ENCODE measurements around the gene QRSL1.
"Not testable (repeated sequence)": the region's sequence is repeated elsewhere in the genome, so short reads cannot be mapped to it uniquely, and the experiment has no call there.

Gene QRSL1

DNA sequence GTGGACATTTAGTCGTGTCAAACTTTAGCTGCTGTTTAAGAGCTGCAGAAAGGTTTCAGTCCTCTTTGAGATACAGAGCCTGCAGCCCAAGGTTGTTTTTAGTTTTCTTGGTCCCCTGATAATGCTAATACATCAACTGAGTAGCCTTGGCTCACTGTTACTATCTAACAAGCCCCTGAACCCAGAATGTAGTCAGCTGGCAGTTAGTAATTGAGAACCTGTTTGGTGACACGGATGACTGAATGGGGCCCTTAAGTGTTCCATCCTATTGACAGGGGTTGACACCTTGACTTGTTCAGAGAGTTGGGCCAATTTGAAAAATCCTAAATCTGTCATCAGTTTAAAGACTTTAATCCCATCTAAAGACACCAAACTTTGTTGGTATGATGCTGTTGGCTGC is 2.9 kb upstream of the QRSL1 start:
- DNase-seq (ENCODE audit: low spot score): no peak

DNA sequence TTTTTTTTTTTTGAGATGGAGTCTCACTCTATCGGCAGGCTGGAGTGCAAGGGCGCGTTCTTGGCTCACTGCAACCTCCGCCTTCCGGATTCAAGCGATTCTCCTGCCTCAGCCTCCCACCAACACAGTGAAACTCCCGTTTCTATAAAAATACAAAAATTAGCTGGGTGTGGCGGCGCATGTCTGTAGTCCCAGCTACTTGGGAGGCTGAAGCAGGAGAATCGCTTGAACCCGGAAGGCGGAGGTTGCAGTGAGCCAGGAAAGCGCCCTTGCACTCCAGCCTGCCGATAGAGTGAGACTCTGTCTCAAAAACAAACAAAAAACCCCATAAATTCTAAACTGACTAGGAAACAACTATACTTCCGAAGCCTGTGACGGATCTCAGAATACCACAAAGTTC is 1.6 kb upstream of the QRSL1 start:
- not testable (repeated sequence) for DNase-seq (ENCODE audit: low spot score)

DNA sequence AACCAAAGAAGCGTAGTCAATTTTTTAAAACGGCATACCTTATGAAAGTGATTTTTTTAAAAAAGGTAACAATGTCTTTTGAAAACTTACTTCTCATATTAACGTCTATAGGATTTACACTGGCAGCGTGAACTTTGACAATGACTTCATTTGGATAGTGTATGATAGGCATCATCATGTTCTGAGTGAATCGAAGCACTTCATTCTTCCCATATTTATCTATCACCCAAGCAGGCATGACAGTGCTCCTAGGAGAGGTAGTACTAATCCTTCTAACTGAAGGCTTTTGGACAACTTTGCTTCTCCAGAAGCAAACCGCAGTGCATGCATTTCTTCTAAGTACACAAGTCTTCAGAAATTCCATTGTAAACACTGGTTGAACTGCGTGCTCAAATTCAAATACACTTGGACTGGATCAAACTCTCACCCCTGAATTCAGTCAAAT is 698 bp upstream of the QRSL1 start:
- DNase-seq (ENCODE audit: low spot score): no peak

DNA sequence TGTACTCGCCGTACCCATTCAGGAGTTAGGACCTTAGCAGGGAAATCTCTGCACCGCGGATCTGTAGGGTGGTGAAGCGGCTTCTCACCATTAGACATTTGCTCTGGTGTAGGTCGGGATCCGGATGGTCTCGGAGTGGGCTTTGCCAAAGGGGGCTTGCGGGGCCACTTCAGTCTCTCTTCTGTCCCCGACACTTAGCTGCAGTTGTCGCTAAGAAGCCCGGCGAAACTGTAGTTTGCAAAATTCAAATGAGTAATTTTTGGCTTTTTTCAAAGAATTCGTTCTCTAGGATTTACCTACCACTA is 433 bp downstream of the QRSL1 start:
- DNase-seq (ENCODE audit: low spot score): no peak

DNA sequence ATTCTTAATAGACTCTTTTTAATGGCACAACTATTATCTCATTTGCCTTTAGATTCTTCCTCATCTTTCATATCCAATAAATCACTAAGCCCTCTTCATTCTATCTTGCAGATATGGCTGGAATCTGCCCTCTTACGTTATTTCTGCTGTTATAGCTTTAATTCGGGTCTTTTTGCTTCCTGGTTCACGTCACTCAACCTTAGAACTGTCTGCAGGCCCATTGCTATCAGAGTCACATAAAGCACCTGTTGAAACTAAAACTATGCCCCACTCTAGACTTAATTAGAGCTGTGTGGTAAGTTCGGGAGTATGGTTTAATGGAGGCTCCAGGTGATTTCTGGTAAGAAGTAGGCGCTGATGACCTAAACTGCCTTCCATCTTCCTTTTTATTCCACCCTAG is 988 bp downstream of the QRSL1 start:
- no peak for DNase-seq (ENCODE audit: low spot score)

DNA sequence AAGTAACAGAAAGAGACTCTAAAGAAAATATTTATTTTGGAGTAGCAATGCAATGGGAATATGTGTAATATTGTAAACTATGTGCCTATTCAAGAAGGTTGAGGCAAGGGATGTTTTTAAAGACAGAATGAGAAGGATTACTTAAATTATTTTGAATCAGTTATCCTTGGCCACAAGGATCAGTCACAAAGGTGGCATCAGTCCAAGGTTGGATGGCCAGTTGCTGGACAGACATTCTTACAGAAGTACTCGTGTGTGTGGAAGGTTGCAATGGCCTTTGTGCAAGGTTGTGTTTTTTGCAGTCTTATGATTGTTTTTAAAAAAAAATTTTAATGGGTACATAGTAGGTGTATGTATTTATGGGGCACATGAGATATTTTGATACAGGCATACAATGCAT is 2.0 kb downstream of the QRSL1 start:
- no peak for DNase-seq (ENCODE audit: low spot score)

DNA sequence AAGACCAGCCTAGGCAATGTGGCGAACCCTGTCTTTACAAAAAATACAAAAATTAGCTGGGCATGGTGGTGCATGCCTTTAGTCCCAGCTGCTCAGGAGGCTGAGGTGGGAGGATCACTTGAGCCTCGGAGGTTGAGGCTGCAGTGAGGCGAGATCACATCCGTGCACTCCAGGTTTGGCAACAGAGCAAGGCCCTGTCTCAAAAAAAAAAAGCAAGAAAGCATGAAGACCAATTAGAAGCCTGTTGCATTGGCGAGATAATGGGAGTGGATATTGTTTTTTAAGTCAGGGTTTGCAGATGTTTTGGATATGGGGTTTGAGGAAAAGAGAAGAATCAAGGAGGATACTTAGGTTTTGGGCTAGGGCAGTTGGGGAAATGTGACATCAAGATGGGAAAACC is 5.2 kb downstream of the QRSL1 start:
- no peak for DNase-seq (ENCODE audit: low spot score)

DNA sequence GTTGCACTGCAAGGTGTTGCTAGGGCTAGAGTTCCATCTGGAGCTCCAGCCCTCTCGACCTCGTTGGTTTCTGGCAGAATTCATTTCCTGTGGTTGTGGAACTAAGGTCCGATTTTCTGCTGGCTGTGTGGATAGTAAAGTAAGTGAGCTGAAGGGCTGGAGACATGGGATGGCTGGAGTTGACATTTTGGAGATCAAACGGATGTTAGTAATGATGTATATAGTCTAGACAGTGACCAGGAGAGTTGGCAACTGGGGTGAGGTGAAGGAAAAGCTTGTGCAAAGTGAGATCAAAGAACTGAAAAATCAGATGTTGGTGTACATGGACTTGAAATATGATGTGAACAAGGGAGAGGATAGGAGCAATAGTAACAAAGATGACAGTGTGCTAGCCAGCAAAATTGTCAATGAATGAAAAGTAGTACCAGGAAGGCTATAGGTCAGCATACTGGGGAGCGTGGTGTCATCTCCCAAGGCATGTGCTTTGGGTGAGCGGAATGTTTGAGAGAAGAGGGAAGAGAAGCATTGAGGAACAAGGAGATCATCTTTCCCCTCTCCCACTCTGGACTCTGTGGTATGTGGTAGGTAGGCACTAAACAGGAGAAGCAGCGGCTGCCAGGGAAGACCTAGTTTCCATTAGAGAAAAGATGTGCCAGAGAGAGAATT is 7.8 kb downstream of the QRSL1 start:
- no peak for DNase-seq (ENCODE audit: low spot score)

DNA sequence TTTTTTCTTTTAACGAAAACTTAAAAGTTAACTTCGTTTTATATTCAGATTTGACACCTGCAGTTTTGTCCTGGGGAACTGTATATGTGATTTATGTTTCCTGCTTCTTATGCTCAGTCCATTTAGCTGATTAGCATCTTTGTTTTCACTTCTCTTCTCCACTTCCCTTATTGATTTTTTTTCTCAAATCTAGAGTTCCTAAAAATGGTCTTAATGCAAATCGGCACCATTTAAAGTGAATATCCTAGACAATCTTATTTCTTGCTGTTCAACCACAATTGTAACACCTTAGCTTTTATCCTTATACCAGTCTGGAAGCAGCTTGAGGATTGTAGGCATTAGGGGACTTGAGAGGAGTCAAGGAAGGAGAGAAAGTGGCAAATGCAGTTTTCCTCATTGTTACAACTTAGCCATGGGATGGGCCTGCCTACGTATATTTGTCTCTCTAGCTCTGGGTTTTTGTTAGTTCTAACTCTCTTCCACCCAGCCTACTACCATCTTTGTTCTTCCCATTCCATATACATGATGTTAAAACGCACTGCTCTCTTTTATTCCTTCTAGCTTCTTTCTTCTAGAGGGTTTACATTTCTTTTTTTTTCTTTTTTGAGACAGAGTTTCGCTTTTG is 8.5 kb downstream of the QRSL1 start:
- no peak for DNase-seq (ENCODE audit: low spot score)

DNA sequence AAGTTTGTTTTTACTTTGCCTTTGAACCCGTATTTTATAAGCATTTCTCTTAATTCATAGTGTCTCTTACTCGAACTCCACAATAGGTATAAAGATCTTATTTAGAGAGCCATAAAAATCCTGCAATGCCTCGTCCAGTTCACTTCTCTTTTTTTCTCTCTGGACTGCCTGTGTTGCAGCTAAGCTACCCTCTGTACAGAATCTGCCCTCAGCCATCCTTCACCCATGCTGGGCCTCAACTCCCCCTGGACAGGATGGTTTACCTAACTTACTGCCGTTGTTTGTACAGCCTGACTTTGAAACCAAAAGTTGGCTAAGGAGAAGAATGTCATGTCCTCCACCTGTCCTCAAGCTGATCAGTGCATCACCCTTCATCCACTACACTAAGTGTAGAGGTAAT is 10.4 kb downstream of the QRSL1 start:
- no peak for DNase-seq (ENCODE audit: low spot score)

DNA sequence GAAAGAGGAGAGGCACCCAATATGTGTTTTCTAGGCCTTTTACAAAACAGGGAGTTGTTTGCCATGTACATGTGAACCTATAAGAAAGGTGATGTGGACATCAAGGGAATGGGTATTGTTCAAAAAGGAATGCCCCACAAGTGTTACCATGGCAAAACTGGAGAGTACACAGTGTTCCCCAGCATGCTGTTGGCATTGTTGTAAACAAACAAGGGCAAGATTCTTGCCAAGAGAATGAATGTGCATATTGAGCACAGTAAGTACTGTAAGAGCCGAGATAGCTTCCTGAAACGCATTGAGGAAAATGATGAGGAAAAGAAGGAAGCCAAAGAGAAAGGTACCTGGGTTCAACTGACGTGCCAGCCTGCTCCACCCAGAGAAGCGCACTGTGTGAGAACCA is 13.1 kb downstream of the QRSL1 start:
- DNase-seq (ENCODE audit: low spot score): no peak

DNA sequence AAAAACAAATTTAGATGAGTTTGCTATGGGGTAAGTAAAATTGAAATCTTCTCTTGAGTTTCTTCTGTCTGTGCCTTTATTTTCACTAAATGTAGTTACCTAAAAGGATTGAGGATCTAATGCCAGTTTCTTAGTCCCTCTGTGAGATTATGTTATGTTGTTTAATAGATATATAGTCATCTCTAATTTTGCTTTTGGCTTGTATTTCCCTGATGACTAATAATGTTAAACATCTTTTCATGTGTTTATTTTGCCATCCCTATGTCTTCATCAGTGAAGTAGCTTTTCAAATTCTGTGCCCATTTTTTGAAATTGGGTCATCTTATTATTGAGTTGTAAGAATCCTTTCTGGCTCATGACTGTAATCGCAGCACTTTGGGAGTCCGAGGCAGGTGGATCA is 13.7 kb downstream of the QRSL1 start:
- no peak for DNase-seq (ENCODE audit: low spot score)

DNA sequence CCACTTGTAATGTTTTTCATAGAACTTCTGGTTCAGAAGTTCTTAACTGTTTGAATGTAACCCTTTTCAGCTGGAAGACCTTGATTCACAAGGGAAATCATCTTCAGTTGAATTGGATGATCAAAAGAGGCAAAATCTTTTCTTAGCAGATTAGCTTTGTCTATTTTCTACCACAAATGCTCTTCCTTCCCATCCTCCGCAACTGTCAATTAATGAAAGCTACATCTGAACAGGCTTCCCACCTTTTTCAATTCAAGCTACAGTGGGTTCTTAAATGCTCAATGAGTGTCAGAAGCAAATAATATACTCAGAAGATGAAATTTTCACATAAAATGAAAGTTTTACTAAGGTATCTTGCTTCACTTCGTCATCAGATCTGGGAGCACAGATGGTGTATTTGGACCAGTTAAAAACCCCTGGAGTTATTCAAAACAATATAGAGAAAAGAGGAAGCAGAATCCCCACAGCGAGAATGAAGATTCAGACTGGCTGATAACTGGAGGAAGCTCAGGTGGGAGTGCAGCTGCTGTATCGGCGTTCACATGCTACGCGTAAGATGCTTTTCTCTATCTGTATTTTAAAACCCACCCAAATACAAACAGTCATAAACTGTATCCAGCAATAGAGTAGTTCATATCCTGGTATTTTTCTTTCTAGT is 19.4 kb downstream of the QRSL1 start:
- DNase-seq (ENCODE audit: low spot score): peak; percentile 76

DNA sequence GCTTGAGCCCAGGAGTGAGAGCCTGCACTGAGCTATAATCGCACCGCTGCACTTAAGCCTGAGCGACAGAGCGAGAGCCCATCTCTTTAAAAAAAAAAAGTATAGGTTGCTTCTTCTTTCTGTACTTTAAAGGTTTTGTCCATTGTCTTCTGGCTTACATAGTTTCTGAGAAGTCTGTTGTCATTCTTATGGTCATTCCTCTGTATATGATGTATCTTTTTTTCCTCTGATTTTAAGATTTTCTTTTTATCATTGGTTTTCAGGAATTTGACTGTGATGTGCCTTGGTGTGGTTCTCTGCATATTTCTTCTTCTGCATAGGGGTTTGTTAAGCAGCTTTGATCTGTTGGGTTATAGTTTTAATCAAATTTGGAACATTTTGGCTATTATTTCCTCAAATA is 29.1 kb downstream of the QRSL1 start:
- DNase-seq (ENCODE audit: low spot score): no peak

DNA sequence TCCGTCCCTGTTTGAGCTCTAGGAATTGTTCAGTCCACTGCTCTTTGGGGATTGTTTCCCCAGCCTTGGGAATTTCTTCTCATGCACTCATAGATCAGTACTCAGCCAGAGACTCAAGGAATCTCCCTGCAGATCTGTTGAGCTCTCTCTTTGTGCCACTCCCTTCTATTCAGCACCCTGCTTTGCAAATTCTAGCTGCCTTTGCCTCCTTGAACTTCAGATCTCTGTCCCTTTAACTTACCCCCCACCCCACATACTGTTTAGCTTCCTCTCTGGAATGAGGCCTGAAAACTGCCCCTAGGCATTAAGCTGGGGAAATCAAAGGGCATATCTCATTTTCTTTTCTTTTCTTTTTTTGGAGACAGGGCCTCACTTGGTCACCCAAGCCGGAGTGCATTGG is 30.5 kb downstream of the QRSL1 start:
- no peak for DNase-seq (ENCODE audit: low spot score)

DNA sequence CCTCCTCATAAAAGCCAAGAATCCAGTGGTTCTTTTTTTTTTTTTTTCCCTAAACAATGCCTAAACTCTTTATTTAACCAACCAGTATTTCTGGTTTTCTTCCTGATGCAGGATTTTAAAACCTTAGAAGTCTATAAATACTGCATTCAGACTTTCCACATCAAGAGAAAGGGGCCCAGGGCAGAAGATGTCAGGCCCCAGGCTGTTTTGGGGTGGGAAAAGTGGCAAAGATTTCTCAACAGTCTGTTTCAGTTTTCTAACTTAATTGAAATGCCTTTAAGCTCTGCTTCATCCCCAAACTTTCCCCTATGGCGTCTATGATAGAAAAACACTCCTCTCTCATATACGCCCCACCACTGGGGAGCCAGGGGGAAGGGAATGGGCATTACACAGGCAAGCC is 33.1 kb downstream of the QRSL1 start:
- DNase-seq (ENCODE audit: low spot score): no peak

DNA sequence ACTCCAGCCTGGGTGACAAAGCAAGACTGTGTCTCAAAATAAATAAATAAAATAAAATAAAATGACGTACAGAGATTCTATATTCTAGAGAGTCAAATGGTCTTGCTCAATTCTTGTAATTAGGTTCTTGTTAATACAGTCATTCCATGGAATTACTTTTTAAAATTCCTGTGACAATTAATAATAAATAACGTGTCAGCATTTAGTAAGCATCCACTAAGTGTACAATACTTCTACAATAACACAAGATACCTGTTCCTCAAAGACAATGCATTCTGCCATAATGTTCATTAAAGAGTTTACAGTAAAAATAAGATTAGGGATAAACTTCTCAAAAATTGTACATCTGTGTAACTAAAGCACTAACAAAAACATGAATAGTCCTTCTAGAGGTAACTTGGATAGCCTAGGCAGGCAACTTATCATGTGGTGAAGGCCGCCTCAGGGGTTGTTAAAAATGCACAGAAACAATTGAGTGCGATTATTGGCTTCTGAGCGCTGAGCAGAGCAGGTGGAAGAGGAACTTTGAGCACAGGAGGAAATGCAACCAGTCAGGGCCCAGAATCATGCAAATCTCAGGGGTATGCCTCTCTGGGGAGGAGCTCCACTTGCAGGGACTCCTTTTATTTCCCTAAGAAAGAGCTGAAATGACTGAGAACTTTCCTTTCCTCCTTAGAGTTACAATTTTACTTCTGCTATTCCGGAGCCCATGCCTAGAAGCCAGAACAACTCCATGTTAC is 37.1 kb downstream of the QRSL1 start:
- no peak for DNase-seq (ENCODE audit: low spot score)

DNA sequence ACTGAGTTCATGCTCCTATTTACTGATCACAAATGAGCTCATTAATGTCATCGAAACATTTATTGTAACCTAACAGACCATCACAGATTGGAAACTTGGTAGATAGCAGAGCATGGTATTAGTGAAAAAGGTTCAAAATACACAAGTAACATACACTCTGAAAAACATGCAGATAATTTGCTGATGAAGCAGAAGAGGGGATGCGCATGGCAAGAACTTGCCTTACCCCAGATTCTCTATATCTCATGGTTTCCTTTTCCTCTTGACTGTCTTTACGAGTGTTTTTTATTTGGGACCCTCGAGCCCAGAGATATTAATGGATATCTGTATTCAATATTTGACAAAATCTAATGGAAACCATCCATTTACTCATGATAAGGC is 37.6 kb downstream of the QRSL1 start:
- no peak for DNase-seq (ENCODE audit: low spot score)

DNA sequence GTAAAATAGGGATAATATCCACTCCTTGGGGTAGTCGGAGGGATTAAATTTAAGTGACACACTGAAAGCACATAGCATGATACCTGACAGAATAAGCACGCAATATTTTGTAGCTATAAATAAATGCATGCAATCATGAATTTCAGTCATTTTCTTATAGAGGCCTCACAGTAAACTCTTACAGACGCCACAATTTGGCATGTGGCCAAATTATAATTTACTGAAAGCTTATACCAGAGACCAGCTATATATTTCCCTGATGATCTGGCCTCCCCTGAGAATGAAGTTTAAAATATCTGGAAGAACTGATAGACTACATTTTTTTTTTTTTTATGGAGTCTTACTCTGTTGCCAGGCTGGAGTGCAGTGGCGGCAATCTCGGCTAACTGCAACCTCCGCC is 40.9 kb downstream of the QRSL1 start:
- DNase-seq (ENCODE audit: low spot score): no peak

DNA sequence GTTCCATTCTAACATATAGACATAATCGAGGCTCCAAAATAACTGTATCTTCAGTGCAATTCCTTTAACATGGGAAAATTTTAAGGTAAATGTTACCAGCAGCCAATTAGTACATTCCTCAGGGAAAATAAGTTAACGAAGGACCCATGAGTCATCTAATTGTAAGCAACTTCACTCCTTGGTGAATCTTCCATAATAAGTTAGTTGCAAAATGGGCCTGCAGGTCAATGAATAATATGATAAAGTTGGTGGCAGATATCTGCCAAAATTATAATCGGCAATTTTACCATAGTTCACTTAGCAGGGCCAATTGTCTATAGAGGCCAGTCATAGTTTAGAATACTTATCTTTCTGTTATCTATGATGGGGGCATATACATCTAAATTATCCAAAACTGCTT is 42.3 kb downstream of the QRSL1 start:
- DNase-seq (ENCODE audit: low spot score): no peak

DNA sequence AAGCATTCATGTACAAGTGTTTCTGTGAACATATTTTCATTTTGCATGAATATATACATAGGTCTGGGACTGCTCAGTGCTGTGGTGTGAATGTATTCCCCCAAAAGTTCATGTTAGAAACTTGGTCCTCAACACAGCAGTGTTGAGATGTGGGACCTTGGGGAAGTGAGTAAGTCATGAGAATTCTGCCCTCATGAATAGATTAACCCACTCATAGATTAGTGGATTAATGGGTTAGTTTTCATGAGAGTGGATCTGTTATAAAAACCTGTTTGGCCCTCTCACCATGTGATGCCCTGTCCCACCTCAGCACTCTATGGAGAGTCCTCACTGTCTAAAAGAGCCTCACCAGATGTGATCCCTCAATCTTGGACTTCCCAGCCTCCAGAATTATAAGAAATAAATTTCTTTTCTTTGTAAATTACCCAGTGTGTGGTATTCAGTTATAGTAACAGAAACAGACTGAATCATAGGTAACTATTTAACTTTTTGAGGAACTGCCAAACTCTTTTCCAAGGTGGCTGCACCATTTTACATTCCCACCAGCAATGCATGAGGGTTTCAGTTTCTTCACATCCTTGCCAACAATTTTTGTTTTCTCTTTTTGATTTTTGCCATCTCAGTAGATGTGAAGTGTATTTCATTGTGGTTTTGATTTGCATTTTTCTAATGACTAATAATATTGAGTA is 45.3 kb downstream of the QRSL1 start:
- no peak for DNase-seq (ENCODE audit: low spot score)

DNA sequence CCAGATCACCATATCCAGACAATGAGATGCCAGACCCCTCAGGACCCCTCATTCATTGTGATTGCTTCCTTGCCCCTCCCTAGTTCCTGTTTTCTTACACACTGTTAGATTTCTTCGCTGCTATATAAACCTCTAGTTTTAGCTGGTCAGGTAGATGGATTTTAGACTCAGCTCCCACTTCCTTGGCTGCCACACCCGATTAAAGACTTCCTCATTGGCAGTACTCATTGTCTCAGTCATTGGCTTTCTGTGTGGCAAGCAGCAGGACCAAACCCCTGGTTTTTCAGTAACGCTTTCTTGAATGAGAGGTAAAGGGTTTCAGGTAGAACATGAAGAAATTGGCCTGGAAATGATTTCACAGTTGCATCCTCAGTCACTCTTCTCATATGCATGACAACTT is 47.9 kb downstream of the QRSL1 start:
- DNase-seq (ENCODE audit: low spot score): no peak

DNA sequence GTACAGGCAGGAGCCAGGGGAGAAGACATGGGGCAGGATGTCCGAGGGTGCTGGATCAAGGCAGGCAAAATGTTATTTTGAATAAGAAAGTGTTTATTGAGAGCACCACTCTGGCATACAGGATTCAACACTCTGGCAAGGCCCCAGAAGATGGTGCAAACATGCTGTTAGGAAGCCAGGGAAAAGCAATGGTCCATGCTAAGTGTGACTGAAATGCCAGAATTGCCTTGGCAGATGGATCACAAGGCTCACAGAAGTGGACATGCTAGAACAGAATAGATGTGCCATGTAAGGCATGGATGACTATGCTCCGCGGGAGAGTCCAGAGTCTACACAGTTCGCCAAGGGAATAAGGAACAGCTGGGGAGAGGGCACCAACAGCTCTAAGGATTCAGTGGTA is 54.6 kb downstream of the QRSL1 start:
- no peak for DNase-seq (ENCODE audit: low spot score)

Measured in putamen (tissue), 1 donor.